K562 (cell line): ENCODE measurements around the gene RIC3. TPM values are rescaled to one million over a fixed set of nuclear protein-coding genes. Genes with fewer than 3 reads are reported as not detected.

ENCODE experiments used
- ATAC-seq: fragments of 200-7000 bp; cut with Tn5 transposase; 3 replicates; pipeline ENCODE4 v1.9.1; 2020; ENCODE audit warnings: moderate library complexity
- BruUV-seq: library from RNA; stranded (reverse); fragments of 400-500 nt; replicated peaks from 2 replicates; lab custom pipeline; 2021; lab: Mats Ljungman, UMichigan
- CTCF ChIA-PET: fragments of 300-600 bp; formaldehyde crosslinking; extraction: SDS; loops from one replicate; lab custom pipeline; 2021; ENCODE audit warnings: low intra/inter-chr PET ratio; lab: Yijun Ruan, JAX
- POLR2A ChIA-PET: fragments of 300-600, 350-650 bp; sonication (Branson Sonifier 250); formaldehyde crosslinking; extraction: SDS; loops from one replicate; lab custom pipeline; 2021; ENCODE audit warnings: antibody characterized with exemption, inconsistent platforms; lab: Yijun Ruan, JAX
- DNase-seq, 4 experiments: peaks; one replicate each; pipeline versions ENCODE4 v3.0.0 to v3.0.0-alpha.2; 2011 to 2018; ENCODE audit warnings: low spot score in 3 of 4, mixed read lengths in 3 of 4; ENCODE audit errors: extremely low read depth in 1 of 4
- FAIRE-seq: peaks from 2 replicates; lab custom pipeline; 2011; peaks lifted over from hg19 to GRCh38; lab: Jason Lieb, UNC
- H2AFZ ChIP-seq: 2 replicates; pipeline ENCODE4 v1.6.0; 2011; ENCODE audit warnings: low read depth, low read length, control low read depth, inconsistent platforms
- H3K27ac ChIP-seq: fragments of 200-600 bp; 3 replicates; pipeline ENCODE4 v1.8.0; 2011; ENCODE audit warnings: low read depth, mild to moderate bottlenecking, control low read depth, inconsistent platforms, low read length, moderate library complexity, mixed read lengths; ENCODE audit errors: extremely low read depth
- H3K27me3 ChIP-seq, 2 experiments: fragments of 300-600 bp in 1 of 2; 2 replicates in 1 of 2; 3 replicates in 1 of 2; pipeline versions ENCODE4 v1.6.0 to v1.8.0; 2011; ENCODE audit warnings: inconsistent platforms in 2 of 2, low read length in 2 of 2, mild to moderate bottlenecking in 1 of 2, mixed read lengths in 1 of 2, moderate library complexity in 1 of 2; ENCODE audit not compliant: control insufficient read depth in 2 of 2, insufficient read depth in 2 of 2
- H3K36me3 ChIP-seq: fragments of 300-600 bp; 3 replicates; pipeline ENCODE4 v1.8.0; 2011; ENCODE audit warnings: mild to moderate bottlenecking, low read length, inconsistent platforms; ENCODE audit not compliant: control insufficient read depth, insufficient read depth
- H3K4me1 ChIP-seq, 2 experiments: fragments of 200-600 bp in 1 of 2; replicated peaks in 1 of 2; 2 replicates in 1 of 2; 3 replicates in 1 of 2; pipeline versions ENCODE4 v1.5.1 to v1.8.0; 2011; ENCODE audit warnings: inconsistent platforms in 2 of 2, low read length in 2 of 2, mild to moderate bottlenecking in 1 of 2, mixed read lengths in 1 of 2, moderate library complexity in 1 of 2; ENCODE audit not compliant: control insufficient read depth in 2 of 2, insufficient read depth in 2 of 2
- H3K4me2 ChIP-seq: 2 replicates; pipeline ENCODE4 v1.6.1; 2011; ENCODE audit warnings: low read length, control low read depth, inconsistent platforms, mixed read lengths; ENCODE audit not compliant: insufficient read depth
- H3K4me3 ChIP-seq: fragments of 200-600 bp; sonication (generic), shearing (Covaris generic); 2 replicates; pipeline ENCODE4 v1.5.1; 2016; ENCODE audit warnings: control low read depth, inconsistent platforms
- H3K79me2 ChIP-seq: fragments of 200-600 bp; 3 replicates; pipeline ENCODE4 v1.8.0; 2011; ENCODE audit warnings: low read length, inconsistent platforms; ENCODE audit not compliant: control insufficient read depth, insufficient read depth
- H3K9ac ChIP-seq, 2 experiments: 2 replicates each; pipeline versions ENCODE4 v1.6.0 to v1.6.1; 2011; ENCODE audit warnings: low read depth in 2 of 2, low read length in 2 of 2, control low read depth in 1 of 2, inconsistent platforms in 1 of 2, mild to moderate bottlenecking in 1 of 2, mixed read lengths in 1 of 2; ENCODE audit not compliant: insufficient read depth in 1 of 2
- H3K9me1 ChIP-seq: one replicate; pipeline ENCODE4 v1.6.0; 2011; ENCODE audit warnings: inconsistent platforms, mild to moderate bottlenecking, low read length, moderate library complexity; ENCODE audit not compliant: control insufficient read depth, insufficient read depth
- H3K9me3 ChIP-seq: replicated peaks from 2 replicates; pipeline ENCODE4 v1.5.1; 2011; ENCODE audit warnings: low read depth, low read length, inconsistent platforms; ENCODE audit not compliant: control insufficient read depth, insufficient read depth
- H4K20me1 ChIP-seq: replicated peaks from 2 replicates; pipeline ENCODE4 v1.6.1; 2011; ENCODE audit warnings: low read length, inconsistent platforms, mixed read lengths; ENCODE audit not compliant: control insufficient read depth, insufficient read depth
- CBX8 ChIP-seq: fragments of 200-600 bp; sonication (generic); IDR thresholded peaks from 2 replicates; pipeline ENCODE4 v1.6.1; 2012; ENCODE audit warnings: borderline replicate concordance, mixed run types, low read depth, mild to moderate bottlenecking, moderate library complexity, mixed read lengths, low read length, control low read depth, inconsistent platforms; ENCODE audit not compliant: poor library complexity, severe bottlenecking; ENCODE audit errors: extremely low read depth
- CHCHD3 ChIP-seq: fragments of 250-450 bp; sonication (Bioruptor Pico); IDR thresholded peaks from 2 replicates; pipeline ENCODE4 v2.1.2; 2022; ENCODE audit warnings: mild to moderate bottlenecking
- FUS ChIP-seq: fragments of 200-400 bp; formaldehyde crosslinking; optimal IDR thresholded peaks from 2 replicates; pipeline ENCODE3; 2017; ENCODE audit warnings: low read depth, low read length
- RAD21 ChIP-seq, 2 experiments: fragments of 250-450 bp in 1 of 2; fragments of 450-650 bp in 1 of 2; sonication (Bioruptor Pico) in 1 of 2; formaldehyde crosslinking in 1 of 2; IDR thresholded peaks in 1 of 2; conservative IDR thresholded peaks in 1 of 2; 2 replicates each; pipeline versions ENCODE4 v1.4.0 to v1.8.0; 2020 to 2022; ENCODE audit warnings: mild to moderate bottlenecking in 2 of 2, moderate library complexity in 1 of 2
- RB1 ChIP-seq: fragments of 450-650 bp; IDR thresholded peaks from 2 replicates; pipeline ENCODE4 v1.6.1; 2017; ENCODE audit warnings: low read depth, mild to moderate bottlenecking
- ZNF764 ChIP-seq: fragments of 250-450 bp; sonication (Bioruptor Pico); IDR thresholded peaks from 2 replicates; pipeline ENCODE4 v1.4.0; 2020; ENCODE audit warnings: low read depth, mild to moderate bottlenecking, moderate library complexity
- WGBS: fragments of 100-300 bp; shearing (Covaris generic); methylation state at CpG from one replicate; pipeline ENCODE4 v1.1.6; 2016; ENCODE audit warnings: low coverage, mixed read lengths; ENCODE audit not compliant: insufficient coverage; ENCODE audit errors: missing lambda C conversion rate; 5-methylcytosine and 5-hydroxymethylcytosine counted together
- in situ Hi-C: fragments of 300-500 bp; cut with MboI; formaldehyde crosslinking; loops from 4 replicates; pipeline ENCODE4 v1.15.0; 2018; ENCODE audit warnings: inconsistent platforms, mixed read lengths
- intact Hi-C: fragments of 100-400 bp; cut with micrococcal nuclease; formaldehyde crosslinking; loops from 2 replicates; pipeline ENCODE4 v1.14.2; 2022
- polyA plus RNA-seq, 8 experiments: library from polyadenylated mRNA; depleted of rRNA in 4 of 8; stranded (reverse) in 5 of 8; unstranded in 3 of 8; fragments of >200 nt; fragmentation: Nextera tagmentation in 2 of 8; fragmentation: Illumina TruSeq in 1 of 8; extraction: Ambion mirVana in 2 of 8; extraction: Trizol in 1 of 8; gene quantifications; 2 replicates each; pipeline versions ENCODE4 v1.2.1 to v1.2.3, GENCODE V29; 2011 to 2014; ENCODE audit warnings: inconsistent platforms in 1 of 8, missing spikeins in 1 of 8
- total RNA-seq, 7 experiments: library from RNA; depleted of rRNA in 6 of 7; stranded (reverse); fragments of >200 nt in 6 of 7; fragmentation: Illumina TruSeq in 2 of 7; extraction: Trizol in 2 of 7; gene quantifications; 2 replicates each; pipeline versions ENCODE4 v1.2.1 to v1.2.3, GENCODE V29; 2011 to 2021; ENCODE audit warnings: low replicate concordance in 1 of 7
- TF ChIP-seq, protein P1 (sequence below), 2 experiments: fragments of 450-650 bp; formaldehyde crosslinking in 1 of 2; IDR thresholded peaks; 2 replicates each; pipeline versions ENCODE4 v1.4.0 to v1.6.1; 2014 to 2020; ENCODE audit warnings: mild to moderate bottlenecking in 2 of 2, borderline replicate concordance in 1 of 2, low read depth in 1 of 2
- TF ChIP-seq, protein P2 (sequence below), 3 experiments: IDR thresholded peaks in 2 of 3; conservative IDR thresholded peaks in 1 of 3; 2 replicates each; pipeline ENCODE4 v1.5.1; 2011 to 2012; ENCODE audit warnings: low read length in 3 of 3, mild to moderate bottlenecking in 3 of 3, control low read depth in 2 of 3, improper control_type of control experiment in 1 of 3, inconsistent platforms in 1 of 3, low read depth in 1 of 3, mixed read lengths in 1 of 3, moderate library complexity in 1 of 3; ENCODE audit not compliant: insufficient read depth in 2 of 3

RIC3 gene
- total and polyA plus RNA-seq, 9 of the 15 experiments (the other 6 are each of a cell fraction or from before 2014, with no cell fraction given), result 0.03 to 0.16 (median 0.05) TPM; not detected in 4

DNA sequence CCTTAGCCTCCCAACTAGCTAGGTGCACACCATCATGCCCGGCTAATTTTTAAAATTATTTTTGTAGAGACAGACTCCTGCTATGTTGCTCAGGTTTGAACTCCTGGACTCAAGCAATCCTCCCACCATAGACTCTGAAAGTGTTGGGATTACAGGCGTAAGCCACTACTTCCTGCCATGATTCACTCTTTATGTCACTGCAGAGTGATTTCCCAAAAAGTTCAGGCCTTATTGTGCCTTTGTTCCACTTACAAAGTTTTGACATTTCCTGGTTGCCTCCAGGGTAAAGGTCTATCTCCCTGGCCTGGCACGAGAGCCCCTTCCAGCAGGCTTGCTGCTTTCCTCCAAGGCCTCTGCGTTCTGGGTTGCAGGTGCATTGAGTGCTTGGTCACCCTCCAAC, 44.6 kb upstream of the RIC3 start (continued):
- no peak for TF ChIP-seq FUS

DNA sequence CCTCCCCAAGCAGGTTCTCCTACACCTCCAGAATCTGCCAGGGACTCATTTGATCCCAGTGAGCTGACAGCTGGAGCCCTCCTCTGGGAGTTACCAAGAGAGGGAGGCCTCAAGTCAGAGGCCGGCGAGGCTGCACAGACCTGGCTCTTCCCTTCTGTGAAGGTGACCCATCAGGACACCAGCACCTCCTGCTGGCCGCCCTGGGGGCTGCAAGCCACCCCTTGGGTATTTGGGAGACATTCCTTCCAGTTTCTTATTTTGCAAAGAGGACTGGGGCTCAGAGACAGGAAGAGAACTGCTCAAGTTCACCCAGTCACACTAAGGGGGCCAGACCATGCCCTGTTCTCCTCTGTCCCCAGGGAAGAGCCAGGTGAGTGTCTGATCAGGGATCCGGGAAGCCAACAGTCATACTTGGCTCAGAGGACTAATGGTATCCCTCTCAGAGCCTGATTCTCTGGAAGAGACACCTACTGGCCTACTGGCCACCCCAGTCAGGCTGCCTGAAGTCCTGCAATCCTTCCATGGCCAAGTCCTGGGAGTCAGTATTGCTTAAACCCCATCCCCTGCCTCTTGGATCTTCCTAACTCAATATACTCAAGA, 40.5 kb upstream of the RIC3 start:
- H3K27me3 ChIP-seq, result peaks cover 4 to 20% of the 10 kb centered on the region in 2 experiments; a peak in 4 of 5 replicates
- H3K27ac ChIP-seq, result no peak overlapping the region
- 0% methylated on average over 3 of the region's 4 CpGs for WGBS
- intact Hi-C loops, result loop anchor here (1.0 kb wide), 2 partner anchors 17 to 203 kb away; no protein-coding TSS in a partner anchor
- in situ Hi-C loops, result no loop called here
- H3K9ac ChIP-seq, result no peak overlapping the region
- ATAC-seq, result peak; percentile 76
- no peaks in the 10 kb centered on the region for H3K9me1 ChIP-seq
- no peak overlapping the region for H3K4me3 ChIP-seq
- no peak overlapping the region for H3K4me2 ChIP-seq
- no peaks in the 10 kb centered on the region for H3K36me3 ChIP-seq
- ChIA-PET POLR2A (no interaction called here), CTCF (interaction anchor here (0.6 to 1.8 kb wide), 5 partner anchors 16 to 699 kb away, joined by 3 to 6 read pairs (median 4); no protein-coding TSS in a partner anchor)
- no peak overlapping the region for H2AFZ ChIP-seq
- no TSS peak for BruUV-seq
- no peaks in the 10 kb centered on the region for H3K79me2 ChIP-seq
- peaks cover 3% of the 10 kb centered on the region; the same call in 1 of the 2 replicates for H4K20me1 ChIP-seq
- FAIRE-seq, result peak; percentile 80
- no peaks in the 10 kb centered on the region for H3K9me3 ChIP-seq
- DNase-seq, result peak; percentile 63 to 75 (median 71)
- peaks cover 11 to 22% of the 10 kb centered on the region in 2 experiments; a peak in 4 of 5 replicates for H3K4me1 ChIP-seq
- peak; percentile 90 for TF ChIP-seq ZNF764
- no peak for TF ChIP-seq CBX8
- TF ChIP-seq RAD21 (CRISPR knock-in tag; conservative IDR thresholded peaks at IDR 0.05 in 1 of 2, IDR thresholded peaks at IDR 0.05 in 1 of 2), result peak; percentile 62 to 69
- TF ChIP-seq RB1, result 0 out of 2 replicates have a peak, but pooled peaks have one; percentile 22
- TF ChIP-seq, protein P1, sequence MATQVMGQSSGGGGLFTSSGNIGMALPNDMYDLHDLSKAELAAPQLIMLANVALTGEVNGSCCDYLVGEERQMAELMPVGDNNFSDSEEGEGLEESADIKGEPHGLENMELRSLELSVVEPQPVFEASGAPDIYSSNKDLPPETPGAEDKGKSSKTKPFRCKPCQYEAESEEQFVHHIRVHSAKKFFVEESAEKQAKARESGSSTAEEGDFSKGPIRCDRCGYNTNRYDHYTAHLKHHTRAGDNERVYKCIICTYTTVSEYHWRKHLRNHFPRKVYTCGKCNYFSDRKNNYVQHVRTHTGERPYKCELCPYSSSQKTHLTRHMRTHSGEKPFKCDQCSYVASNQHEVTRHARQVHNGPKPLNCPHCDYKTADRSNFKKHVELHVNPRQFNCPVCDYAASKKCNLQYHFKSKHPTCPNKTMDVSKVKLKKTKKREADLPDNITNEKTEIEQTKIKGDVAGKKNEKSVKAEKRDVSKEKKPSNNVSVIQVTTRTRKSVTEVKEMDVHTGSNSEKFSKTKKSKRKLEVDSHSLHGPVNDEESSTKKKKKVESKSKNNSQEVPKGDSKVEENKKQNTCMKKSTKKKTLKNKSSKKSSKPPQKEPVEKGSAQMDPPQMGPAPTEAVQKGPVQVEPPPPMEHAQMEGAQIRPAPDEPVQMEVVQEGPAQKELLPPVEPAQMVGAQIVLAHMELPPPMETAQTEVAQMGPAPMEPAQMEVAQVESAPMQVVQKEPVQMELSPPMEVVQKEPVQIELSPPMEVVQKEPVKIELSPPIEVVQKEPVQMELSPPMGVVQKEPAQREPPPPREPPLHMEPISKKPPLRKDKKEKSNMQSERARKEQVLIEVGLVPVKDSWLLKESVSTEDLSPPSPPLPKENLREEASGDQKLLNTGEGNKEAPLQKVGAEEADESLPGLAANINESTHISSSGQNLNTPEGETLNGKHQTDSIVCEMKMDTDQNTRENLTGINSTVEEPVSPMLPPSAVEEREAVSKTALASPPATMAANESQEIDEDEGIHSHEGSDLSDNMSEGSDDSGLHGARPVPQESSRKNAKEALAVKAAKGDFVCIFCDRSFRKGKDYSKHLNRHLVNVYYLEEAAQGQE (IDR thresholded peaks at IDR 0.05; ENCODE audit: borderline replicate concordance), result peak; percentile 72
- TF ChIP-seq, protein P1 (CRISPR knock-in tag; IDR thresholded peaks at IDR 0.05; ENCODE audit: low read depth), result no peak
- TF ChIP-seq CHCHD3 (CRISPR knock-in tag), result no peak
- TF ChIP-seq, protein P2, sequence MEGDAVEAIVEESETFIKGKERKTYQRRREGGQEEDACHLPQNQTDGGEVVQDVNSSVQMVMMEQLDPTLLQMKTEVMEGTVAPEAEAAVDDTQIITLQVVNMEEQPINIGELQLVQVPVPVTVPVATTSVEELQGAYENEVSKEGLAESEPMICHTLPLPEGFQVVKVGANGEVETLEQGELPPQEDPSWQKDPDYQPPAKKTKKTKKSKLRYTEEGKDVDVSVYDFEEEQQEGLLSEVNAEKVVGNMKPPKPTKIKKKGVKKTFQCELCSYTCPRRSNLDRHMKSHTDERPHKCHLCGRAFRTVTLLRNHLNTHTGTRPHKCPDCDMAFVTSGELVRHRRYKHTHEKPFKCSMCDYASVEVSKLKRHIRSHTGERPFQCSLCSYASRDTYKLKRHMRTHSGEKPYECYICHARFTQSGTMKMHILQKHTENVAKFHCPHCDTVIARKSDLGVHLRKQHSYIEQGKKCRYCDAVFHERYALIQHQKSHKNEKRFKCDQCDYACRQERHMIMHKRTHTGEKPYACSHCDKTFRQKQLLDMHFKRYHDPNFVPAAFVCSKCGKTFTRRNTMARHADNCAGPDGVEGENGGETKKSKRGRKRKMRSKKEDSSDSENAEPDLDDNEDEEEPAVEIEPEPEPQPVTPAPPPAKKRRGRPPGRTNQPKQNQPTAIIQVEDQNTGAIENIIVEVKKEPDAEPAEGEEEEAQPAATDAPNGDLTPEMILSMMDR (IDR thresholded peaks at IDR 0.05 in 2 of 3, conservative IDR thresholded peaks at IDR 0.05 in 1 of 3; ENCODE audit: insufficient read depth in 2 of 3, low read depth in 1 of 3, low read length in 3 of 3), result peak; percentile 71 to 90 (median 88)
